ENCODE measurements around the gene TMEM242.

The TMEM242 gene

DNA sequence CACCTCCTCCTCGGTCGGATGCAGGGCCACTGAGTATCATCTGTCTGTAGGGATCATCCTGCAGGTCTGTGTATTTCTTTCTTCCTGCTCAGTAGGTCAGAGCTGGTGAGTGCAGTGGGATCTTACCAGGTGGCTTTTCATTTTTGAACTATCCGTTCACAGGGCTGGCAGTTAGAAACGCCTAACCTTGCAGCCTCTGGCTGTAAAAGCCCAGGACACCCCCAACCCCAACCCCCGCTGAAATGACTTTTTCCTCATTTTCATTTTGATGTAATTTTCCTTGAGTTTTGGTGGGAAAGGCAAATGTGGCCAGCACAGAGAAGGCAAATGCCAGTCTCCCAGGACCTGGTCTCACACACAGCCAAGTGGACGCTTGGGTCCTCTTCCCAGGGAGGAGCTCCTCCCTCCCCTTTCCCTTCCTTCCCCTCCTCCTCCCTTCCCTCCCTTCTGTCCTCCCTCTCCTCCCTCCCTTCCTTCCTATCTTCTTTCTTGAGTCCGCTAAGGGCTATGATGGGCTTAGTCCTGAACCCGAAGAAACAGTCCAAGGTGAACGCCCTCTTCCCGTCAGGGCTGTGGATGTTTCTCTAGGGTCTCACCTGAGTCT lies 36.0 kb downstream of the TMEM242 start:
- DNase-seq: no peak

- no peak for DNase-seq
Observed at GRCh38 chr6:157285422-157285779, 37.9 kb downstream of the TMEM242 start.

DNA sequence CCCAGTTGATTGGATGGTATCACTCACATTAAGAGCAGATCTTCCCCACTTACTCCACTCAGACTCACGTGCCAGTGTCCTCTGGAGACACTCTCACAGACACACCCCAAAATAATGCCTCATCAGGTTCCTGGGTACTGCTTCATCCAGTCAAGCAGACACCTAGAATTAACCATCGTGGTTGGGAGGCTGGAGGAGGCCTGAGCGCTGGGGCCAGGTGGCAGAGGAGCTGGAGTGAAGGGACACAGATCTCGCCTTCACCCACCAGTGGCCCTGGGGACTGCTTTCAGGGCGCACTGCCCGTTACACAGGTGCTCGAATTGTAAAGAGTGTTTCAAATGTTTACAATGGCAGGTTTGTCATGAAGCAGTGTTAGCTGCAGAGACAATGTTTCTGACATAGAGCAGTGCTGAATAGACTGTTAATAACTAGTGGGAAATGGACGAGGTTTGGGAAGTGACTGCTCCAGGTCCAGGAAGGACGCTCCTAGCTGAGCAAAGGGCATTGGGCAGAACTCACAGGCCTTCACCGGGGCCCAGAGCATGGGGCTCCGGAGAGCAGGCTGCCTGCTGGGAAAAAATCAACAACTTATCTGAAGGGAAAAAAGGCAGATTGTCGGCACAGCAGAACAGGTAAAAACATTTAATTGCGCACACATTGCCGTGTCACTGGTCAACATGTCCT lies 38.4 kb downstream of the TMEM242 start:
- no peak for DNase-seq

DNA sequence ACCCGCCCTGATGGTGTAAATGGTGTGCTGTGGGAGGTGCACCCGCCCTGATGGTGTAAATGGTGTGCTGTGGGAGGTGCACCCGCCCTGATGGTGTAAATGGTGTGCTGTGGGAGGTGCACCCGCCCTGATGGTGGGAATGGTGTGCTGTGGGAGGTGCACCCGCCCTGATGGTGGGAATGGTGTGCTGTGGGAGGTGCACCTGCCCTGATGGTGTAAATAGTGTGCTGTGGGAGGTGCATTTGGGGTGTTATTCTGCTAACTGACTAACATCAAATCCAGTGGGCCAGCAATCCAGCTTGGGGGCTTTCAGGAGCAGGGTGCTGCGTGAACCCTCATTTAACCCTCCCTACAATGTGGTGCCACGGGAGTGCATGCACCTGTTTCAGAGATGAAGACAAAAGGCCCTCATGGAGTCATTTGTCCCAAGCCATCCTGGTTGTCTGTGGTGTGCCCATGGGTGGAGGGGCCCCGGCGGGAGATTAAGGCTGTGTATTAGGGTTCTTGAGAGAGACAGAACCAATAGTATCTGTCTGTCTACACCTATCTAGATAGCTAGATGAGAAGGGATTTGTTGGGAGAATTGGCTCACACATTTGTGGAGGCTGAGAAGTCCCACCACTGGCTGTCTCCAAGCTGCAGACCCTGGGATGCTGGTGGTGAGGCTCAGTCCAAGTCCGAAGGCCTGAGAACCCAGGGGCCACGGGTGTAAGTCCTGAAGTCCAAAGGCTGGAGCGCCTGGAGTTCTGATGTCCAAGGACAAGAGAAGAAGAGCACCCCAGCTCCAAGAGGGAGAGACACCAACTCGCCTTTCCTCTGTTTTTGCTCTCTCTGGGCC lies 39.2 kb downstream of the TMEM242 start:
- DNase-seq: no peak

GRCh38 chr6:157283330-157283898 lies 39.9 kb downstream of the TMEM242 start:
- no peak for DNase-seq

DNA sequence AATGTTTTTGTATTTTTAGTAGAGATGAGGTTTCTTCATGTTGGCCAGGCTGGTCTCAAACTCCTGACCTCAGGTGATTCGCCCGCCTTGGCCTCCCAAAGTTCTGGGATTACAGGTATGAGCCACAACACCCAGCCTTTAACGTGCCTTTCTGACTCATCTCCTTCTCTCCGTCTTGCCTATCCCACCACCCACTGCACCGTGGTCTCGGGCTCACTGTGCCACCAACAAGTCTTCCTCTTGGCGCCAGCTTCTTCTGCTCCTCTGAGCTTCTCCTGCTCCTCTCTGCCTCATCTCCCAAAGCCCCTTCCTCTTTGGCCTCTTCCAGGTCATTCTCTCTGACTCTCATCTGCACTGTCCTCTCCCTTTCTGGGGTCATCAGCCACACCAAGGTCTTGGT lies 41.0 kb downstream of the TMEM242 start:
- DNase-seq: no peak

- peak; percentile 36 for DNase-seq
Observed at GRCh38 chr6:157281570-157281969, 41.7 kb downstream of the TMEM242 start.

GRCh38 chr6:157280947-157281346 lies 42.4 kb downstream of the TMEM242 start:
- no peak for DNase-seq

GRCh38 chr6:157280157-157280556 lies 43.2 kb downstream of the TMEM242 start:
- DNase-seq: no peak

GRCh38 chr6:157278171-157278570 lies 45.1 kb downstream of the TMEM242 start:
- DNase-seq: no peak

DNA sequence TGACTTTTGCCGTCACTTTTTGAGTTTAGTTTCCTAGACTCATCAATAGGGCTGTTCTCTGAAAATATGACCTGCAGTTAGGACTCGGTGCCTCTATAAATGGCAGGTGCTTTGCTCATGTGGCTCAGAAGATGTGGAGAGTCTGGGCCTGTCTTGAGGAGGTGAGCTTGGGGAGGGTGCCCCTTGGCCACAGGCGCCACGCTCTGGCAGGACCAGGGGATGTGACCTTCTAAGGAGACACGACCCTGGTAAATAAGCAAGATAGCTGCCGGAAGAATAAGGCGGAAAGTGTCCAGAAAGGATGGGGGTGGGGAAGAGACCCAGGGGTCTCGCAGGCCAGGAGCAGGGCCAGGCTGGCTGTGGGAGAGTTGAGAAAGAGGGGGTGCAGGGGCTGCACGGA lies 46.6 kb downstream of the TMEM242 start:
- no peak for DNase-seq

- DNase-seq: no peak
Observed at GRCh38 chr6:157276134-157276532, 47.2 kb downstream of the TMEM242 start.

- DNase-seq: peak; percentile 84
Observed at GRCh38 chr6:157274471-157275226, 48.7 kb downstream of the TMEM242 start.

DNA sequence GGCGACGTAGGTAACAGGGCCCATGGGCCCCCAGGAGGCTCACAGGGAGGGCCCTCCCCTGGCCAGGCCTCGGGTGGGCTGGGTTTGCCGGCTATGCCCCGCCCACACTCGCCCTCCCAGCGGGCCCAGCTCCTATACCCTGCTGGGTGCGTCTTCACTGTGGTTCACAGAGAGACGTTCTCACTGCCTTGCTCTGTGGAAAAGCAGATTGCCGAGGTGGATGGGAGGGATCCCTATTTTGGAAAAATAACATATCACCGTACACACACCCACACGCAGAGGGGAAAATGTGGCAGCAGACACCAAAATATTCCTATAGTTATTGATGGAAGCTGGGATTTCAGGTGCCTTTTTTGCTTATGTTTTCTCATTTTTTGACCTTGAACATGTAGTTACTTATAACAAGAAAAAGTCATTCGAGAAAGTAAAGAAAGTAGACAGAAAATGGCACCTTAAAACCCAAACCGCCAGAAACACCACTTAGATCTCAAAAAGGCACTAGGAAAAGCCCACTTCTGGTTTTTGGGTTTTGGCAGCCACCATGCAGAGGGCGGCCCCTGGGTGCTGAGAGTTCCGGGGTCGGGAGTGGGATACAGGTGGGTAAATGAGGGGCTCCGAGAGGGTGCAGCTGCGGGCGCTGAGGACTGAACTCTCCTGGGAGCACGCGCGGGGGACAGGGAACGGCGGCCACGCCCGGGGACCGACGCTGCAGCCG lies 49.4 kb downstream of the TMEM242 start:
- DNase-seq: peak; percentile 37

- peak; percentile 1 for DNase-seq
Observed at GRCh38 chr6:157272866-157273755, 50.2 kb downstream of the TMEM242 start.

DNA sequence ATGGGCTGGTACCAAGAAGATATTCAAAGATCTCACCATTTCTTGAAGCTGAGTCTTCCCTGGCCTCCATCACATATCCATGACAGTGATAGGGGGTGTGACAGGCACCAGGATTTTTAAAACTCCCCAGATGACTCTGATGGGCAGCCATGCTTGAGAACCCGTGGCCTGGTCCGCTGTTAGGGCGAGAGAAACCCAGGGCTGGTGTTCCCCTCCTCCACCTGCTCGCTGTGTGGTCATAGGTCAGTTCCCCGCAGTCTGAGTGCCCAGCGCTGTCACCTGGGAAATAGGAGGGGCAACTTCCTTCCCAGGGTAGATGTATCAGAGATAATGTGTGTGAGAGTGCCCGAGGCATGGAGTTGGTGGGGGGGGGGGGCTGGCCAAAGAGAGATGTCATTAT lies 50.9 kb downstream of the TMEM242 start:
- no peak for DNase-seq

DNA sequence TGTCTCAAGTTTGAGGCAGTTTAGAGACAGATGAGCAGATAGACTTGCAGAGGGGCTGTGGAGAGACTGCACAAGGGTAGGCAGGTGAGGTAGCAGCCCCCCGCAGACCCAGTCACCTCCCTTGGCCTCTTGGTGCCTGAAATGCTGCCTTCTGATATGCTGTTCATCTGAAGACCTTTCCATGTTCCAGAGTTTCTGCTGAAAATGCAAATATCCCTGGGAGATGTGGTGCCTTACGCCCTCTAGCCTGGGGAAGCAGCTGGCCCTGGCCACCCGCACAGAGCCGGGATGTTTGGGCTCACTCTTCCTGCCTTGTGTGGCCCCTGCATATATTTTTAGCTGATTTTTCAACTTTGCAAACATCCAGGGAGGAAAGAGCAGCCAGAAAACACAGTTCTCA lies 51.4 kb downstream of the TMEM242 start:
- DNase-seq: no peak

DNA sequence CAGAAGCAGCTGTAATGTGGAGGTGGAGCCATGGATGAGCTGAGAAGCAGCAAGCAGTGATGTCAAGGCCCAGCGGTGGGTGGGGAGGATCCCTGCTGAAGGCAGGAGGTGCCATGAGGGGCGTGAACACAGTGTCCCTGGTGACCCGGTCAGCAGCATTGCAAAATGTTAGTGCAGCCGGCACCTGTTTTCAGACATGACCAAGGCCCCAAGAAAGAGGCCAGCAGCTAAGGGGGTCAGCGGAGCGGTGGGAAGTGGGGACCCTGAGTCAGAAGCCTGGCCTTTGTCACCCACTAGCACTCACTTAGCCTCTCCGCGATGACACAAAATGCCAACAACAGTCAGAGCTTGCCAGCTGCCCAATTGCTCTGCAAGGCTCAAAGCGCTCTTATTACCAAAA lies 51.9 kb downstream of the TMEM242 start:
- DNase-seq: no peak

DNA sequence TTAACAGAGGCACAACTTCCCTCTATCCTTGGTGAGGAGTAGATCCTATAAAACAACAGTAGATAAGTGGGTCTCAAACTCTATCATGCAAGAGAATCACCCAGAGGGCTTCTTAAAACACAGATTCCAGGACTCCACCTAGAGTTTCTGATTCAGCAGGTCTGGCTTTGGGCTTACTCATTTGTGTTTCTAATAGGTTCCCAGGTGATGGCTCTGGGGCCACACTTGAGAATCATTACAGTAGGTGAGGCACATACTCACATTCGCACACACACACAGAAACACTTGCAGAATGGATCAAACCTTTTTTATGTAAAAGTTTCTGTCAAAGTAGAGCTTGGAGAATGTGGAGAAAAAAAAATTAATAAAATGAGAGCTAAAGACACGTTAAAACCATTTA lies 52.4 kb downstream of the TMEM242 start:
- no peak for DNase-seq

- DNase-seq: no peak
Observed at GRCh38 chr6:157270308-157270707, 53.0 kb downstream of the TMEM242 start.

DNA sequence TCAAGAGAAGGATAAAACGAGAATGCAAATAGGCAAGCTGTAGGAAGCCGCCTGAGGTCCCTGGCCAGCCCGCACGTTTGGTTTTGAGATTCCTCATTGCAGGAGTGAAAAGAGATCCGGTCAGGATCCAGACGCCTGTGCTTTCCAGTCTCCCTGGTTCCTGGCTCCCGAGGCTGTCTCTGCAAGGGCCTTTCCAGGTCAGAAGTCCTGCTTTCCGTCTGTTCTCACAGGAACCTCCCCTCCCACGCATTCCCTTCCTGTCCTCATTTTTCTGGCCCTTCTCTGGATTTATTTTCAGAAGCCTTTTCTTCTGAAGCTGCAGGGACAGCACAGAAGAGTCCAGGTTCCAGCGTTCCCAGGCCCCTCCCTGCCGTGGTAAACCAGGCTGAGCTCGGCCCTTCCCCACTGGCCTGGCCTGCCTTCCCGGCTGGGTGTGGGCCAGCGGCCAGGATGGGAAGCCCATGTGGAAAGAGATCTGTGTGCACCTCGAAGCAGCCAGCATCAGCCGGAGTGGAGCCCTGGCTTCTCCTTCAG lies 54.0 kb downstream of the TMEM242 start:
- no peak for DNase-seq
